Stromal cell of bone marrow (primary cell): ENCODE results near the gene LAS1L.
"Not testable (repeated sequence)": the region's sequence is repeated elsewhere in the genome, so short reads cannot be mapped to it uniquely, and the experiment has no call there.

Experiments
- DNase-seq: peaks from one replicate; pipeline ENCODE4 v3.0.0-alpha.2; 2012; ENCODE audit warnings: low read depth

Gene LAS1L

GRCh38 chrX:65534450-65535292 lies at the start of gene LAS1L:
Gene LAS1L (minus strand): TSS chrX:65534787. CDS start chrX:65534715, 72 bp downstream.
- peak; percentile 88 for DNase-seq

DNA sequence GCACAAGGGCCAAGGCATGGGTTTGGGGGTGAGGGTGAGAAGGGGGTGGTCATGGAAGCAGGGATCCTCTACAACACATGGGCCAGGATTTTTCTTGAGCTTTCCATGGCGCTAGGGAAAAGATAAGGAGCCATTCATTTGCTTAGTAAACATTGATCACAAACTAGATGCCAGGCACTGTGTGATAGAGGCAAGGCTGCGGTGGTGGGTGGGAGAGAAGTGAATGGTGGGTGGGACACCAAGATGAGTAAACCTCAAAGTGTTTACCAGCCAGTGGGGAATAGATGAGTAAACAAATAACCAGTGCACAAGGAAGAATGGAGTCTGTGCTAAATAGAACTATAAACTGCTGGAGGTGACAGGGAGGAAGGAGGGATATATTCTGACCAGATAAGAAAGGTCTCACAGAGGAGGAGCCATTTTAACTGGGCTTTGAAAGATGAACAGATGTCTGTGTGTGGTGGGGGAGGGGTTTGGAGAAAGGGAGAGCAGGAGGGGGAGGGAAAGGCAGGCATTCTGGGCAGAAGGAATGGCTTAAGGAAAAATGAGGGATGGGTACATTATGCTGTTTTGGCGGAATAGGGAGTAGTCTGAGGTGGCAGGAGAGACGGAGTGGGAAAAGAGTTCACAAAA lies 48.0 kb upstream of the LAS1L start:
- DNase-seq = no peak

GRCh38 chrX:65581661-65582339 lies 47.2 kb upstream of the LAS1L start:
- peak; percentile 46 for DNase-seq

DNA sequence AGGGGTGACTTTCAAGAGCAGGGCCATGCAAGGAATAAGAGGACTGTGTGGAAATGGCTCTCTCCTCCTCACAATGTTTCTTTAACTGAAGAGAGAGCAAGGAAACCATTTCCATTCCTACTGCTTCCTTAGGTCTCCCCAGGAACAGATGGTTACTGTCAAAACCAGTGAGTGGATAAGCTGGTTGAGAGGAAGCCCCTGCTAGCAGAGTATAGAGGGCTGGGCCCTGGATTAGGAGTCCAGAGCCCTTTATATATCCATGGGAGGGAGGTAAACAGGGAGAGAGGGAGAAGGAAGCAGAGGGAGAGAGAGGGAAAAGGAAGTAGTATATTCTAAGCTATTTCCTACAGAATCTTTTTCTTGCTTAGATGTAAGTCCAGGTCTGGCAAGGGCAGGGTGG lies 43.8 kb upstream of the LAS1L start:
- no peak for DNase-seq

DNA sequence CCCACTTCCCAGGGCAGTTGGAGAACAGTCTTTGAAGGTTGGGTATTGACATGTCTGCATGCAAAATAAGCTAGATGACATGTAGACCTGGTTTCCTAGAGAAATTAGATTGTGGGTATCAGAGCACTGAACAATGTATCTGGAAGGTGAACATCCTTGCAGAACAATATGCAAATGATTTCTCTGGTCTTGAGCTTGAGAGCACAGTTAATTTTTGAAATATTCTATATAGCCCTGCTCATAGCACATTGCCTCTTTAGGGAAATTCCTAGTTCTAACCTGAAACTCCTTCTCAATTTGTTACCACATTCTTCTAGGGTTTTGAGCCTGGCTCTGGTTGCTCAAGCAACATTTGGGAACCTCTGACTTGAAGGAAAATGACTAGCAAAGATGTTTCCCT lies 41.6 kb upstream of the LAS1L start:
- DNase-seq = no peak

GRCh38 chrX:65575022-65575421 lies 40.4 kb upstream of the LAS1L start:
- DNase-seq = no peak

- DNase-seq = no peak
Measured at GRCh38 chrX:65574356-65574755, 39.8 kb upstream of the LAS1L start.

GRCh38 chrX:65572971-65573370 lies 38.4 kb upstream of the LAS1L start:
- no peak for DNase-seq

- not testable (repeated sequence) for DNase-seq
Measured at GRCh38 chrX:65562850-65563249, 28.3 kb upstream of the LAS1L start.

- no peak for DNase-seq
Measured at GRCh38 chrX:65551489-65552339, 17.1 kb upstream of the LAS1L start.

- DNase-seq = no peak
Measured at GRCh38 chrX:65551086-65551485, 16.5 kb upstream of the LAS1L start.

- DNase-seq = no peak
Measured at GRCh38 chrX:65545456-65545855, 10.9 kb upstream of the LAS1L start.

- DNase-seq = no peak
Measured at GRCh38 chrX:65537229-65537628, 2.6 kb upstream of the LAS1L start.

DNA sequence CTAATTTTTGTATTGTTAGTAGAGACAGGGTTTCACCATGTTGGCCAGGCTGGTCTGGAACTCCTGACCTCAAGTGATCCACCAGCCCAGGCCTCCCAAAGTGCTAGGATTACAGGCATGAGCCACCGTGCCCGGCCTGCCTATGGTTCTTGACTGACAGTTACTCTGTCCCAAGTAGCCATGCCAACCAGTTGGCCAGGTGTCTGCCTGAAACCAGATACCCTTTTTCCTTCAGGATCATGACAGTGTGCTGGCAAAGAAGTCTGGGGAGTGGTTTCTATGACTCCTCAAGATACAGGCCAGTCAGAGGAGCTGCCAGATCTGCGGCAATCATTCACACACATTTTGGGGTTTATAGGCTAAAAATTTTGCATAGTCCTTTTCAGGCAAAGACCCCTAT lies 1.7 kb upstream of the LAS1L start:
- no peak for DNase-seq

GRCh38 chrX:65532016-65532415 lies 2.6 kb downstream of the LAS1L start:
- no peak for DNase-seq

GRCh38 chrX:65528705-65529340 lies 5.8 kb downstream of the LAS1L start:
- DNase-seq = no peak

DNA sequence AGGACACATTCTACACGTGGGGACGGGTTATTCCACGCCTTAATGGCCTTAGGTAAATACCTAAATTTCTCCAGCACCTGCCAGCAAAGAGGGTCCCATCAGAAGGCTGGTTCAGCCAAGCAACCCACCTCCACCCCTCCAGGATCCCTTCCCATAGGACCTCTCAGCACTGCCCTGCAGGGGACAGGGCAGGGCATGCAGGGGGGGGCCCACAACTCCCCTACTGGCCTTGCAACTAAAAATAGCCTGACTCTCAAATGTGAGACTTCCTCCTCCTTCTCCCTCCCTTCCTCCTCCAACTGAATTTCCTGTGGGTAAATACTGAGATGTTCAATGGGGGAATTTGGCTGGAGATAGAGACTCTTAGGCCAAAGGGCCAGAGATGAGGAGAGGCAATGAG lies 6.3 kb downstream of the LAS1L start:
- DNase-seq = no peak

DNA sequence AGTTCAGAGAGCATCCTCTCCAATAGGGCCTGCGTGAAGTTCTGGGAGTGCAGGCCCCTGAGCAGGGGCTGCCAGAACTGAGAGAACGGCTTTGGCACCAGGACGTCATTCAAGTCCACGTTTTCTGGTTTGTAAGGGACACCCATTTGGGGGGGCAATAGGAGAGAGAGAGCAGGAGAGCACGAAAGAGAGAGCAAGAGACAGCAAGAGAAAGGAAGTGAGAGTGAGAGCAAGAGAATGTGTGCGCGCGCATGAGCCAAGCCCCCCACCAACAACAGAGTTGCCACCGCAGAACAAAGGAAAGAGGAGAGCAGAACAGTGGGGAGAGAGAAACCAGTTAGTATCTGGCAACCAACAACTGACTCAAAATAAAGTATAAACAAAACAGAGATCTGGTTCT lies 10.4 kb downstream of the LAS1L start:
- no peak for DNase-seq

DNA sequence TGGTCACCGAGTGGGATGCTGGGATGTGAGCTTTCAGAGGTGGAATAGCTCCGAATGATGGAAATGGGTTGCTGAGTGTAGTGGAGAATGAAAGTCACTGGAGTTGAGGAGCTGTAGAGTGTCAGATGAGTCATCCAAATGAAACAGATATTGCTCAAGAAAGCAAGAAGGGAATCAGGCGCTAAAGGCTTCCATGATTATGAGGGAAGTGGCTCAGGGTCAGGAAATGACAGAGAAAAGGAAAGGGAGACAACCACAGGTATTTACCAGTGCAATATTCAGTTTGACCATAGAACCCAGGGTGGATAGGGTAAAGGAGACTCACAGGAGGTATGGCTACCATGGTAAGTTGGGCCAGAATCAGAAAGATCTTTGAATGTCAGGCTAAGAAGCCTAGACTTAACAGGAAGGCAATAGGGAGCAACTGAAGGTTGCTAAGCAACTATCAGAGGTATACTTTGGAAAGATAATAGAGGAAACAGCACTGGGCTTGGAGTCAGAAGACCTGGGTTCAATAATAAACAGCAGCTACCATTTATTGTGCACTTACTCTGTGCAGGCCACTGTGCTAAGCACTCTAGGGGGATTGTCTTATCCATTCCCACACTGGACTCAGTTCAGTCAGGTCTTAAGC lies 11.7 kb downstream of the LAS1L start:
- DNase-seq = peak; percentile 11

GRCh38 chrX:65519530-65519929 lies 15.1 kb downstream of the LAS1L start:
- DNase-seq = not testable (repeated sequence)

DNA sequence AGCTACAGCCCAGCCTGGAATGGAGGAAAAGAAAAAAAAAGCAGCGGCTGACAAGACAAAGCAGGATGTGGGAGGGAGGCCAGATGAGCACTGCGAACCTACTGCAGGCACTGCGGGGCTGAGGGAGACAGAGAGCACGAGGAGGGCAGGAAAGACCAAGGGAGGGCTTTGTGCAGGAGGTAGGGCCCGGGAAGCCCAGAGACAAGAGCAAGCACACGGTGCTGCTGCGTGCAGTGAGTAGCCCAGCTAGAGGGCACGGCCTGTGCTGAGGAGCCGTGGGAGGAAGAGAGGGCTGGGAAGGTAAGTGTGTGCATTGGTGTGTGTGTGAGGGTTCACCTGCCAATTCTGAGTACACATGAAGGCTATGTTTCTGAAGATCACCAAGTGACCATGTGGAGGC lies 15.6 kb downstream of the LAS1L start:
- not testable (repeated sequence) for DNase-seq
